Activated CD4-positive, alpha-beta T cell treated with anti-CD3 and anti-CD28 coated beads, Interleukin-2, amount 10 ng/mL, durations not matched to agents 24 days and 14 days (primary cell): ENCODE measurements around the gene FAM222B. TPM values are rescaled to one million over a fixed set of nuclear protein-coding genes. Genes with fewer than 3 reads are reported as not detected.

Source experiments
- DNase-seq: peaks from one replicate; pipeline ENCODE4 v3.0.0; 2022
- H3K27ac Mint-ChIP-seq: one replicate; pipeline ENCODE4 v1.8.0; 2022; ENCODE audit warnings: mild to moderate bottlenecking, mixed read lengths
- H3K27me3 Mint-ChIP-seq: one replicate; pipeline ENCODE4 v1.8.0; 2022; ENCODE audit warnings: mixed read lengths
- H3K36me3 Mint-ChIP-seq: one replicate; pipeline ENCODE4 v1.8.0; 2022; ENCODE audit warnings: low read depth, mild to moderate bottlenecking, mixed read lengths
- H3K4me1 Mint-ChIP-seq: one replicate; pipeline ENCODE4 v1.8.0; 2021; ENCODE audit warnings: mixed read lengths
- H3K4me3 Mint-ChIP-seq: one replicate; pipeline ENCODE4 v1.8.0; 2022; ENCODE audit warnings: mild to moderate bottlenecking, moderate library complexity, mixed read lengths
- H3K9me3 Mint-ChIP-seq: one replicate; pipeline ENCODE4 v1.8.0; 2021; ENCODE audit warnings: mixed read lengths
- intact Hi-C: fragments of 100-400 bp; cut with micrococcal nuclease; formaldehyde crosslinking; loops from one replicate; pipeline ENCODE4 v1.15.1; 2023
- total RNA-seq: library from RNA; stranded (reverse); gene quantifications from 2 replicates; pipeline ENCODE4 v1.2.3, GENCODE V29; 2022

FAM222B gene
- total RNA-seq, 1 donor from 2014 or later, result 24.0 TPM

DNA sequence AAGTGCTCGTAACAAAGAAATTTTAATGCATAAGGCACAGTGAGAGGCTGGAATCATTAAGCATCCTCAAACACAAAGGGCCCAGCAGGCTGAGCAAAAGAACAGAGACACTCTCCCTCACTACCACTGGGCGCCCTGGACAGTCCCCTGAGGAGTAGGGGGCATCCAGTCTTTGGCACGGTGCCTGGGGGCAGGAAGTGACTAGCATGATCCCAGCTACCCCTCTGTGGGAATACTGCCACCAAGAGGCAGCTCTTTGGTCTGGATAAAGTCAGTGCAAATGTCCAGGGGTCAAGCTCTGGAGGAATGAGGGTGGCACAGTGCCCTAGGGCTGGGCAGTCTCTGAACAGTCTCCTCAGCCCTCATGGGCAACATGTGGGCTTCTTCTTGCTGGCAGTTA lies 128.3 kb downstream of the FAM222B start:
- Mint-ChIP-seq H3K27ac (no peak overlapping the region), H3K9me3 (no peaks in the 10 kb centered on the region), H3K27me3 (peaks cover 26% of the 10 kb centered on the region), H3K4me1 (peaks cover 29% of the 10 kb centered on the region), H3K36me3 (peaks cover 2% of the 10 kb centered on the region), H3K4me3 (no peak overlapping the region)
- intact Hi-C loops, result loop anchor here (5.0 kb wide), 1 partner anchor 52 kb away; the partner anchor contains the start of genes SDF2 and SUPT6H
- no peak for DNase-seq

DNA sequence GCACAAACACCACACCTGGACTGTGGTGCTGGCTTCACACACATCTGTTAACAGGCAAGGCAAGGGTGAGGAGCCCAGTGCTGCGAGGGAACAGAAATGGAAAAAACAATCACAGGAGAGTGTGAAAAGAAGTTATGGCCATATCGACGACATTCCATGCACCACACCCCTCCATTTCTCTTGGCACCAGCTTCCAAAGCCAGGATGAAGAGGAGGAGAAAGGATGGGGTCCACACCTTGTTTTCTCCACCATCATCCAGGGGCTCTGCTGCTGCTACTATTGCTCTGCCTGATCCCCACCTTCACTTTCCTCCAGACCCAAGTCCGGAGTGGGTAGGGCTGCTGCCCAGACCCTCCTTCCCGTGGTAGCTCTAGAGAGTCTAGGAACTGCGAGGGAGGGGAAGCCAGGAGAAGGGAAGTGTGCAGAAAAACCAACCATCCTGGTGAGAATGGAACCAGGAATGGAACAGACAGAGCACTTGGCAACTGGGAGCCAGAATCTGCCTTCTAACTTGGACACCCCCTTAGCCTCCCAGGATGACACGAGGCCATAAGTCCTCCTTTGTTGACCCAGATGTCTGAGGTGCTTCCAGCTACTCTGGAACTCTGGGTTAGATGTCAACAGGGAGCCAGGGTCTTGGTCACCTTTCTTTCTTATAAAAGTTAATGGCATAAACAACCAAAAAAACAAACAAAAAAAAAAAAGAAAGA lies 129.7 kb downstream of the FAM222B start:
- Mint-ChIP-seq H3K27ac (peak overlapping the region; percentile 95), H3K4me1 (peaks cover 18% of the 10 kb centered on the region), H3K9me3 (no peaks in the 10 kb centered on the region), H3K36me3 (peaks cover 5% of the 10 kb centered on the region), H3K27me3 (peaks cover 18% of the 10 kb centered on the region), H3K4me3 (peak overlapping the region; percentile 91)
- intact Hi-C loops, result loop anchor here (5.0 kb wide), 1 partner anchor 51 kb away; the partner anchor contains the start of genes SDF2 and SUPT6H
- no peak for DNase-seq

DNA sequence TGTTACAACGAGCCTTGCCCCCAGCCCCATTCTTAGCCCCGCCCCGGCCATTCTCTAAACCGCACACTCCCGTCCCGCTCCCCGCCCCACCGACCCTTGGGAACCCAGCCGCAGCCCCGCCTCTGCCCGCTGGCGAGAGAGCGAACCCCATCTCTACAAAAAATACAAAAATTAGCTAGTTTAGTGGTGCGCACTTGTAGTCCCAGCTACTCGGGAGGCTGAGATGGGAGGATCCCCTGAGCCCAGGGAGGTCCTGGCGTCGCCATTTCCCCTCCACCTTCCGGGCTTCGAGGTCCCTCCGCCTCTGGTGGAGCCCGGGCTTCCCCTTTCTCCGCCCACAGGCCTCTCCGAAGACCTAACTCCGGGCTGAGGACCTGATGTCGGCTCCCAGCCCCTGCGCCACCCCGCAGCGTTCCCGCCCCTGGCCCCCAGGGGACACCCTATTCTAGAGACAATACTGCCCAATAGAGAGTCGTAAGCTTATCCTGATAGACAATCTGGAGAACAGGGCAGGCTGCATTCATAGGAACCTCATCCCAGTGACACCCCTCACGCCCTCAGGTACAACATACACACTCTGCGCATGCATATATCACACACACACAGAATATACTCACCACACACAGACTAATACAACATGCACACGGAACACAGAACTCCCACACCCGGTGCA lies 130.4 kb downstream of the FAM222B start:
- intact Hi-C loops, result loop anchor here (5.0 kb wide), 1 partner anchor 50 kb away; the partner anchor contains the start of genes SDF2 and SUPT6H
- H3K4me1 Mint-ChIP-seq, result peaks cover 17% of the 10 kb centered on the region
- H3K4me3 Mint-ChIP-seq, result peak overlapping the region; percentile 91
- peaks cover 18% of the 10 kb centered on the region for H3K27me3 Mint-ChIP-seq
- H3K9me3 Mint-ChIP-seq, result no peaks in the 10 kb centered on the region
- peak overlapping the region; percentile 95 for H3K27ac Mint-ChIP-seq
- peak; percentile 91 for DNase-seq
- peaks cover 9% of the 10 kb centered on the region for H3K36me3 Mint-ChIP-seq

DNA sequence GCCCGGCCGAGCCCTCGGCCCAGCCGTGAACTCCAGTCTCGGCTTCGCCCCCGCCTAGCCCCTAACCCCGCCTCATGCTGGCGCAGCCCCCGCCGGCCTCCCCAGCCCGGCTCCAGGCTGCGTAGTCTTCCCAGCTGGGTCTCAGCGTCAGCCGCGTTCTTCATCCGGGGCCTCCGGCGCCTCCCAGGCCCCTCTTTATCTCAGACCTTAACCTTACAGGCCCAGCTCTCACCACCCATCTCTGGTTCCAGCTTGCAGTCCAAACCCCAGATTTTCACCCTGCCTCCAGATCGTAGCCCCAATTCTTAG lies 130.9 kb downstream of the FAM222B start, which contains the start of gene PROCA1:
Gene PROCA1 (minus strand): TSS at position 166 of the 309 bp plus-strand sequence. CDS start 228 bp downstream, outside the sequence.
- H3K4me1 Mint-ChIP-seq, result peaks cover 17% of the 10 kb centered on the region
- intact Hi-C loops, result loop anchor here (1.0 to 5.0 kb wide), 3 partner anchors 8 to 67 kb away; partner anchors contain the start of genes BLTP2, RPL23A, SDF2 and SUPT6H
- H3K36me3 Mint-ChIP-seq, result peaks cover 9% of the 10 kb centered on the region
- peak within 1 kb of the TSS; percentile 91 for H3K4me3 Mint-ChIP-seq
- no peak for DNase-seq
- no peaks in the 10 kb centered on the region for H3K9me3 Mint-ChIP-seq
- peak within 1 kb of the TSS; percentile 95 for H3K27ac Mint-ChIP-seq
- peaks cover 18% of the 10 kb centered on the region for H3K27me3 Mint-ChIP-seq

DNA sequence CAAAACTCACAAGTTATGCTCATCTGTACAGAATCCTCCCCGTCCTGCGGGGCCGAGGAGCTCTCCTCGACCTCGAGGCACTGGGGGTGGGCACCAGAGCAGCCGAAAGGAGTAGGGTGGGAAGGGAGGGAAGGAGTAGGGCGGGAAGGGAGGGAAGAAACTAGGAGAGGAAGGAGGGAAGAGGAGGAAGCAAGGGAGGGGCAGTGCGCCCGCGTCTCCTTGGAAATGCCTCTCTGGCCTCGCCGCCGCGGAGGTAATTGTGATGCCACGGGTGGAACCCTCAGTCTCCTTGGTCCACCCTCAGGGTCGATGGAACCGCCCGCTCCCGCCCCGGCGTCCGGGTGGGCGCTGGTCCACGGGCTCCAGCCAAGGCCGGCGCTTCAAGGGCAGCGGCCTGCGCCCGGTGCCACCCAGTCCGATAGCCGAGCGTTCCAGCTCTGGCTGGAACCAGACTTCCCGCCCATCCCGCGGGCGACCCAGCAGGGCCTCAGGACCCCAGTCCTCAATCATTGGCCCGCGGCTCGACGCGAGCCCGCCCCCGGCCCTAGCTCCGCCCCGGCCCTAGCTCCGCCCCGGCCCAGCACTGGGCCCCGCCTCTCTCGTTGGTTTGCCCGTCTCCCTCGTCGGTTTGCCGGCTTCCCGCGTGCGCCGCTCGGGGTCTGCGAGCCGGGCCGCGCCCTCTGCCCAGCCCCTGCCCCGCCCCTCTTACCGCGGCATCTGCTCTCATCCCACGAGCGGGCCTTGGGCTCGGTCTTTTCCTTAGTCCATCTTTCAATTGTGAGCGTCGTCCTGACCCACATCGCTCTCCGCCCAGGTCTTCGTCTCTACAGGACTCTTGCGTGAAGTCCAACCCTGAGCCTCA lies 131.5 kb downstream of the FAM222B start:
- Mint-ChIP-seq H3K27me3 (peaks cover 15% of the 10 kb centered on the region), H3K4me3 (peak overlapping the region; percentile 91), H3K36me3 (peaks cover 9% of the 10 kb centered on the region), H3K4me1 (peaks cover 17% of the 10 kb centered on the region), H3K9me3 (no peaks in the 10 kb centered on the region), H3K27ac (peak overlapping the region; percentile 95)
- intact Hi-C loops, result loop anchor here (1.0 to 5.0 kb wide), 3 partner anchors 8 to 66 kb away; partner anchors contain the start of genes BLTP2, RPL23A, SDF2 and SUPT6H
- DNase-seq, result peak; percentile 99

DNA sequence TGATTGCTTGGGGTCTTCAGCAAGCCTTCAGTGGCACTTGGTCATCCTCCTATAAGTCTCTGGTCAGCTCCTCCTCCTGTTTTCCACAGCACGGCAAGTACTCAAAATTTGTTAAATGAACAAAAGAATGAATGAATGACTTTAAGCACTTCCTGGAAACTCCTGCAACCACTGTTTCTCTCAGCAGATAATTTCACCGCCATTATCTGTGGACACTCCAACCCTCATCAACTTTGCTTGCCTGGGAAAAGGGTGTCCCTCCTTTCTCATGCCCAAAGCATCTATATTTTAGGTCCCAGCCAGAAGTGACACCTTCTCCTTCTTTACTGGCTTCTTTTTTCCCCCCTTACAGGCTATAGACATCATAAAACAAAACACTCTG lies 135.3 kb downstream of the FAM222B start:
- no peak overlapping the region for H3K4me3 Mint-ChIP-seq
- DNase-seq, result no peak
- H3K27me3 Mint-ChIP-seq, result no peaks in the 10 kb centered on the region
- intact Hi-C loops, result no loop called here
- H3K36me3 Mint-ChIP-seq, result peaks cover 25% of the 10 kb centered on the region
- no peak overlapping the region for H3K27ac Mint-ChIP-seq
- H3K4me1 Mint-ChIP-seq, result peaks cover 16% of the 10 kb centered on the region
- H3K9me3 Mint-ChIP-seq, result no peaks in the 10 kb centered on the region

DNA sequence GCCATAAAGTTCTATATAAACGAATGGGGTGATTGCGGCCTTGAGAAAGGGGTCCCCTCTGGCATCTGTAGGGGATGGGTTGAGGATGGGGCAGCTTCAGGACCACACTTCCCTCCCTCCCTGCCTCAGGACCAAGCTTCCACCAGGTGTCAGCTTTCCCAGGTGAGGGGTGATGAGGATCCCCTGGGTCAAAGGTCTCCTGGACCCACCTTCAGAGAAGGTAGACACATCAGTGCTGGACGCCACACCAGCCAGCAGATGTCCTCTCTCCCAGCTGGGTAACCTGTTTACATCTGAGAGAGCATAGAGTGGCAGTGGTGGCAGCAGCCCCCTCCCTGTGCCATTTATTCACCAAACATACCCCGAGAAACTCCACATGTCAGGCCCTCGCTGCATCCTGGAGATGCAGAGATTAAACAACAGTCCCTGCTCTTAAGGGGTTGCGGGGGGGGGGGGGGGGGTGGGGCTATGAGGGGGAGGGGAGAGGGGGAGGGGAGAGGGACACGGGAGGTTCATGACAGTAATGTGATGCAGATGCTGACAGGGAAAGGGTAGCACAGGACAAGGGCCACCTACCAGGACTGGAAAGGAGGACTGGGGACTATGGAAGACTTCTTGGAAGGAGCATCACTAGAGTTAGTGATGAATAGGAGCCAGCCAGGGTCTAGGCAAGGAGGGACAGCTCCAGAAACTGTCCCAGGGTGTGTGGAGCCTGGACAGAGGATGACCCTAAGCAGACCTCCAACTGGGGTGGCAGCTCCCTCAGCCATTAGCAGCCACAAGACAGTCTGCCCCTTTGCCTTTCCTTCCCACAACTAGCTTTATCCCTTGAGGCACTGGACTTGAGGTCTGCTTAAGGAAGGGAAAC lies 135.9 kb downstream of the FAM222B start:
- Mint-ChIP-seq H3K27me3 (no peaks in the 10 kb centered on the region), H3K4me3 (no peak overlapping the region), H3K9me3 (no peaks in the 10 kb centered on the region), H3K27ac (no peak overlapping the region), H3K36me3 (peaks cover 28% of the 10 kb centered on the region), H3K4me1 (peaks cover 11% of the 10 kb centered on the region)
- no peak for DNase-seq
- intact Hi-C loops, result no loop called here

Other genes with a start within 250 kb of the FAM222B start
- 89.6 and 91.3 TPM in 2 replicates for gene SPAG5, start 243.8 kb downstream of the FAM222B start, total RNA-seq
- 40.8 and 43.8 TPM in 2 replicates for gene RSKR, start 228.6 kb downstream of the FAM222B start, total RNA-seq
- gene BLTP2, start 197.6 kb downstream of the FAM222B start, total RNA-seq, result 220 and 225 TPM in 2 replicates
- gene SDF2, start 180.9 kb downstream of the FAM222B start, total RNA-seq, result 43.8 and 46.2 TPM in 2 replicates
- 100 and 108 TPM in 2 replicates for gene SUPT6H, start 180.6 kb downstream of the FAM222B start, total RNA-seq
- gene PROCA1, start 130.9 kb downstream of the FAM222B start, total RNA-seq, result 6.0 TPM in 2 replicates
- gene RAB34, start 124.9 kb downstream of the FAM222B start, total RNA-seq, result 19.2 and 20.6 TPM in 2 replicates
- 1,588 and 1,610 TPM in 2 replicates for gene RPL23A, start 122.8 kb downstream of the FAM222B start, total RNA-seq
- gene TLCD1, start 116.6 kb downstream of the FAM222B start, total RNA-seq, result 12.5 and 16.8 TPM in 2 replicates
- gene NEK8, start 114.0 kb downstream of the FAM222B start, total RNA-seq, result 5.5 and 6.1 TPM in 2 replicates
- gene TRAF4, start 98.8 kb downstream of the FAM222B start, total RNA-seq, result 155 and 168 TPM in 2 replicates
- gene ERAL1, start 12.2 kb upstream of the FAM222B start, total RNA-seq, result 56.8 and 61.2 TPM in 2 replicates
- 109 and 111 TPM in 2 replicates for gene FLOT2, start 54.9 kb upstream of the FAM222B start, total RNA-seq
- 32.4 and 34.3 TPM in 2 replicates for gene DHRS13, start 60.3 kb upstream of the FAM222B start, total RNA-seq
- 61.1 TPM in 2 replicates for gene PHF12, start 108.7 kb upstream of the FAM222B start, total RNA-seq
- gene SEZ6, start 163.2 kb upstream of the FAM222B start, total RNA-seq, result not detected in 2 replicates
- gene PIPOX, start 200.4 kb upstream of the FAM222B start, total RNA-seq, result 1.2 and 1.4 TPM in 2 replicates